ENCODE results near the gene GYS1.
"Not testable (repeated sequence)": the region's sequence is repeated elsewhere in the genome, so short reads cannot be mapped to it uniquely, and the experiment has no call there.

Gene GYS1

DNA sequence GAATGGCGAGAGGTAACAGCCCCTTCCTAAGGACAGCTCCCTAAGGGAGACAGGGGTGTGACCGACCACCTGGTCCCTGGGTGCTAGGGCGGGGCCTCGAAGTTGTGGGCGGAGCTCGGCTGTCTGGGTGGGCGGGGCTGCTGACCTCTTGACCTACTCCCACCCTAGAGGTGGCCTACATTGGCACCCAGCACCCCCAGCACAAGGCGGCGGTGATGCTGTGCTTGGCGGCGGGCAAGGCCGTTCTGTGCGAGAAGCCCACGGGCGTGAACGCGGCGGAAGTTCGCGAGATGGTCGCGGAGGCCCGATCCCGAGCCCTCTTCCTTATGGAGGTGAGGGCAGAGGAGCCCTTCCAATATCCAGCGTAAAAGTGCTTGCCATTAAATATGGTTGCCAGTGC, 57.2 kb downstream of the GYS1 start:
- DNase-seq: no peak

DNA sequence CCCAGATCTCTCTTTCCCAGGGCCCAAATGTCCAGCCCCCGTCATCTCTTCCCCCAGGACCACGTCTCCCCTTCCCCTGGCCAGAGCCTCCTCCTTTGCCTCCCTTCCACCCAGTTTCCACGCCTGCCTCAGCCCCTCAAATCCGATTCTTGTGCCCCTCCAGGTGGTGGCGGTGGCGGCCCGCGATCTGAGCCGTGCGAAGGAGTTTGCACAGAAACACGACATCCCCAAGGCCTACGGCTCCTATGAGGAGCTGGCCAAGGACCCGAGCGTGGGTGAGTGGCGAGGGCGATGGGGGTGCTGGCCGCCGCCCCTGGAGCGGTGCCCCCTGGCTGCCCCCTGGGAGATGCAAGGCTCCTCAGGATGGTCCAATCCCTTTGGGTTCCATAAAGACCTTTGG, 58.3 kb downstream of the GYS1 start:
- DNase-seq: no peak

DNA sequence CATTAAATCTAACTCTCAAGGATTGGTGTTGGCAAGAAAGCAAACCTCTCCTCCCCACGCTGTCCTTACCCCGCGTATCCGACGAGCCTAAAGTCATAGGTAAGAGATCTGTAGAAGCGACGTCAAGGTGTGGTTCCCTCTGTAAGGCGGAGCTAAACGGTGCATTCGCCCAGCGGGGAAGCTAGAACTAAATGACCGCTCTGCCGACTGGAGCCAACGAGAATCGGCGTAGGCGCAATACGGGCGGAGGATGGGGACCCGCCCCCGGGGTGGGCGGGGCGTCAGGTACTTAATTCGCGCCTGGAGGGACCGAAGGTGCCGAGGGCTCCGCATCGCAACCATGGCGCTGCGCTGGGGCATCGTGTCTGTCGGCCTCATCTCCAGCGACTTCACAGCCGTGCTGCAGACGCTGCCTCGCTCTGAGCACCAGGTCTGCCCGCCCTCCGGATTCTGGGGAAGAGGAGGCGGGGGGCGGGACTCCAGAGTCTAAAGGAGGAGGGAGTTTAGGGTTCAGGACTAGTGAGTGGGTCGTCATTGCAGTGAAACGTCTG, 59.7 kb downstream of the GYS1 start, which contains the start of gene DHDH:
DHDH (plus strand) TSS at position 318 of the 551 bp plus-strand sequence; CDS start at position 341, 23 bp downstream.
- DNase-seq: peak; percentile 96

DNA sequence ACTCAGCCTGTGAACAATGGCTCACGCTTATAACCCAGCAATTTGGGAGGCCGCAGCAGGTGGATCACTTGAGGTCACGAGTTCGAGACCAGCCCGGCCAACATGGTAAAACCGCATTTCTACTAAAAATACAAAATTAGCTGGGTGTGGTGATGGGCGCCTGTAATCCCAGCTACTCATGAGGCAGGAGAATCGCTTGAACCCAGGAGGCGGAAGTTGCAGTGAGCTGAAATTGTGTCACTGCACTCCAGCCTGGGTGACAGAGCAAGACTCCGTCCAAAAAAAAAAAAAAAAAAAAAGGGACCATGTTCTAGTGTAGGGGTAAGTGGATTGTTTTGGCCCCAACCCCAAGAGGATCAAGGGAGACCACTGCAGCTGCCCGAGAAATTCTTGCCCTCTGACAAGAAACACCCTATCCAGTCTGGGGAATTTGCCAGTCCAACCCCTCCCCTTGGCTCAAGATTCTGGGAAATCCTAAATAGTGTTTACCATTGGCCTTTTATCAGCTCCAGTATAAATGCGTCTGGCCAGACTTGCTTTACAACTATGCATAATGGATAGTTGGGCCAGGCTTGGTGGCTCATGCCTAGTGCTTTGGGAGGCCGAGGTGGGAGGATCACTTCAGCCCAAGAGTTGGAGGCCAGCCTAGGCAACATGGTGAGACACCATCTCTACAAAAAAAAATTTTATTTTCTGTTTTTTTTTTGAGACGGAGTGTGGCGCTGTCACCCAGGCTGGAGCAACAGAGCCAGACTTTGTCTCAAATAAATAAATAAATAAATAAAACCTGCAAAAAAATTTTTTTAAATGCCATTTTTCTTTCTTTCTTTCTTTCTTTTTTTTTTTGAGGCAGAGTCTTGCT, 64.7 kb downstream of the GYS1 start:
- no peak for DNase-seq

DNA sequence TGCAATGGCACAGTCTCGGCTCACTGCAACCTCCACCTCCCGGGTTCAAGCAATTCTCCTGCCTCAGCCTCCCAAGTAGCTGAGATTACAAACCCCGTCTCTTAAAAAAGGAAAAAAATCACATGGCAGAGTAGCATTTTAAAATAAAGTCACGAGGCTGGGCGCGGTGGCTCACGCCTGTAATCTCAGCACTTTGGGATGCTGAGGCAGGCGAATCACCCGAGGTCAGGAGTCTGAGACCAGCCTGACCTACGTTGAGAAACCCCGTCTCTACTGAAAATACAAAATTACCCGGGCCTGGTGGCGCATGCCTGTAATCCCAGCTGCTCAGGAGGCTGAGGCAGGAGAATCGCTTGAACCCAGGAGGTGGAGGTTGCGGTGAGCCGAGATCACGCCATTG, 65.4 kb downstream of the GYS1 start:
- DNase-seq: not testable (repeated sequence)

DNA sequence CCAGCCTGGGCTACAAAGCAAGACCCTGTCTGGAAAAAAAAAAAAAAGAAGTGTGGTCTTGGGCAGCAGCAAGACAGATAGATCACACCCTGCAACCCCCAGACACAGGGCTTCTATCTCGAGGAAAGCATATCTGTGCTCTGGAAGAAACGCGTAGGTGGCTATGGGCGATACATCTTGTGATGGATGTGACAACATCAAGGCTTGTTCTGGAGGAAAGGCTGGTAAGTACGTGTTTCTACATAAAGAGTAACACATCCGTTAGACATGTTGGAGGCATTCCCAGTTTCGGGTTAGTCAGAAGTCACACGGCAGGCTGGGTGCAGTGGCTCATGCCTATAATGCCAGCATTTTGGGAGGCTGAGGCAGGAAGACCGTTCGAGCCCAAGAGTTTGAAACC, 66.2 kb downstream of the GYS1 start:
- DNase-seq: peak; percentile 25

DNA sequence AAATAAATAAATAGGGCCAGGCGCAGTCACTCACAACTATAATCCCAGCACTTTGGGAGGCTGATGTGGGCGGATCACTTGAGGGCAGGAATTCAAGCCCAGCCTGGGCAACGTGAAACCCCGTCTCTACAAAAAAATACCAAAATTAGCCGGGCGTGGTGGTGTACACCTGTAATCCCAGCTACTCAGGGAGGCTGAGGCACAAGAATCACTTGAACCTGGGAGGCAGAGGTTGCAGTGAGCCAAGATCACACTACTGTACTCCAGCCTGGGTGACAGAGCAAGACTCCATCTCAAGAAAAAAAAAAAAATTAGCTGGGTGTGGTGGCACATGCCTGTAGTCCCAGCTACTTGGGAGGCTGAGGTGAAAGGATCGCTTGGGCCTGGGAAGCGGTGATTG, 67.2 kb downstream of the GYS1 start:
- not testable (repeated sequence) for DNase-seq

DNA sequence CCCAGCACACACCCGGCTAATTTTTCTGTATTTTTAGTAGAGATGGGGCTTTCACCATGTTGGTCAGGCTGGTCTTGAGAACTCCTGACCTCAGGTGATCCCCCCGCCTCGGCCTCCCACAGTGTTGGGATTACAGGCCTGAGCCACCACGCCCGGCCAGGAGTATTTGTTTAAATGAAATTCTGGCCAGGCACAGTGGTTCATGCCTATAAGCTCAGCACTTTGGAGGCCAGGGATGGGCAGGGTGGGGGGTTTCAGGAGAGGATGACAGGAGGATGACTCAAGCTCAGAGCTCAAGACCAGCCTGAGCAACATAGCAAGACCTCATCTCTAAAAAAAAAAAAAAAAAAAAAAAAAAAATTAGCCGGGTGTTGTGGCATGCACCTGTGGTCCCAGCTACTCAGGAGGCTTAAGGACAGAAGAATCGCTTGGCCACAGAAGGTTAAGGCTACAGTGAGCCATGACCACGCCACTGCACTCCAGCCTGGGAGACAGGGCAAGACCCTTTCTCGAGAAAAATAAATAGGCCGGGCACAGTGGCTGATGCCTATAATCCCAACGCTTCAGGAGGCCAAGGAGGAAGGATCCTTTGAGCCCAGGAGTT, 67.8 kb downstream of the GYS1 start:
- no peak for DNase-seq

DNA sequence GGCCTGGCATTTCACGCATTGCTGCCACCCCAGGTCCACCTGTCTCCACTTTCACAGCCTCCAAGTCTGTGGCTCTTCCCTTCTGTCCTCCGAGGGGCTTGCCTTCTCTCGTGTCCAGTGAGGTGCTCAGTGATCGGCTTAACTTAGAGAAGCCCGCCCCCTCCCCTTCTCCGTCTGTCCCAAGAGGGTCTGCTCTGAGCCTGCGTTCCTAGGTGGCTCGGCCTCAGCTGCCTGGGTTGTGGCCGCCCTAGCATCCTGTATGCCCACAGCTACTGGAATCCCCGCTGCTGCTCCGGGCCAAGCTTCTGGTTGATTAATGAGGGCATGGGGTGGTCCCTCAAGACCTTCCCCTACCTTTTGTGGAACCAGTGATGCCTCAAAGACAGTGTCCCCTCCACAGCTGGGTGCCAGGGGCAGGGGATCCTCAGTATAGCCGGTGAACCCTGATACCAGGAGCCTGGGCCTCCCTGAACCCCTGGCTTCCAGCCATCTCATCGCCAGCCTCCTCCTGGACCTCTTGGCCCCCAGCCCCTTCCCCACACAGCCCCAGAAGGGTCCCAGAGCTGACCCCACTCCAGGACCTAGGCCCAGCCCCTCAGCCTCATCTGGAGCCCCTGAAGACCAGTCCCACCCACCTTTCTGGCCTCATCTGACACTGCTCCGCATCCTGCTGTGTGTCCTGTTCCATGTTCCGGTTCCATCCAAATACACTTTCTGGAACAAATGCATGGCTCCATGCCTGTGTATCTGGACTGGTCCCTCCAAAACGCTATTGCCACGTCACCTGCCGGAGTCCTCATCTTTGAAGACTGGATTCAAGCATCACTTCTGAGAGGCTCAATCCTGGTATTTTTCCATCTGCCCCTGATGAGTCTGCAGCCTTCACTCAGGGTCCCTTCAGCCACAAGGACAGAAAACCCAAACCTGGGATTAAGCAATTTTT, 70.3 kb downstream of the GYS1 start:
- DNase-seq: no peak

DNA sequence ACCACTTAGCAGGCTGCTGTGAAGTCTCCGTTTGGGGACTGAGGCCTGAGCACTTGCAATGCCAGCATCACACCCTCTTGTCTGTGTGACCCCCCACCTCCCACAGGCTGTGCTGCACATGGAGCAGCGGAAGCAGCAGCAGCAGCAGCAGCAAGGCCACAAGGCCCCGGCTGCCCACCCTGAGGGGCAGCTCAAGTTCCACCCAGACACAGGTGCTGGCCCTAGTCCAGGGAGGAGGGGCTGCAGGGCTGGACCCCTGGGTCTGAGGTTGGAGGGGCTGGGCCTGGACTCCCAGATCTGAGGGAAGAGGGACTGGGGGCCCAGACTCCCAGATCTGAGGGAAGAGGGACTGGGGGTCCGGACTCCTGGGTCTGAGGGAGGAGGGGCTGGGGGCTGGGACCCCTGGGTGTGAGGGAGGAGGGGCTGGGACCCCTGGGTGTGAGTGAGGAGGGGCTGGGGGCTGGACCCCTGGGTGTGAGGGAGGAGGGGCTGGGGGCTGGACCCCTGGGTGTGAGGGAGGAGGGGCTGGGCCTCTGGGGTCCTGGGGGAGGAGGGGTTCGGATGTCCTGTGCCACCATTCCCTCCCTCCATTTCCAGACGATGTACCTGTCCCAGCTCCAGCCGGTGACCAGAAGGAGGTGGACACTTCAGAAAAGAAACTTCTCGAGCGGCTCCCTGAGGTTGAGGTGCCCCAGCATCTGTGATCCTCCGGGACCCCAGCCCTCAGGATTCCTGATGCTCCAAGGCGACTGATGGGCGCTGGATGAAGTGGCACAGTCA, 71.2 kb downstream of the GYS1 start:
- DNase-seq: no peak

DNA sequence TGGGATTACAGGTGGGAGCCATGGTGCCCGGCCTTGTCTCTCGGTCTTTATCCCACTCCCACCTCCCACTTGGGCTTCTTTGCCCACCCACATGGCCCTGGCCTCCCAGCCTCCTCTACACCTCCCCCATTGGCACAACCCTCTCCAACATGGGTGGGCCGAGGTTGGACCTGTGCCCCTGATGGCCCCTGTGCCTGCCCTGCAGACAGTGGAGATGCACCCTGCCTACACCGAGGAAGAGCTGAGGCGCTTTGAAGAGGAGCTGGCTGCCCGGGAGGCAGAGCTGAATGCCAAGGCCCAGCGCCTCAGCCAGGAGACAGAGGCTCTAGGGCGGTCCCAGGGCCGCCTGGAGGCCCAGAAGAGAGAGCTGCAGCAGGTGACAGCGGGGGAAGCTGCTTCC, 72.2 kb downstream of the GYS1 start:
- no peak for DNase-seq

DNA sequence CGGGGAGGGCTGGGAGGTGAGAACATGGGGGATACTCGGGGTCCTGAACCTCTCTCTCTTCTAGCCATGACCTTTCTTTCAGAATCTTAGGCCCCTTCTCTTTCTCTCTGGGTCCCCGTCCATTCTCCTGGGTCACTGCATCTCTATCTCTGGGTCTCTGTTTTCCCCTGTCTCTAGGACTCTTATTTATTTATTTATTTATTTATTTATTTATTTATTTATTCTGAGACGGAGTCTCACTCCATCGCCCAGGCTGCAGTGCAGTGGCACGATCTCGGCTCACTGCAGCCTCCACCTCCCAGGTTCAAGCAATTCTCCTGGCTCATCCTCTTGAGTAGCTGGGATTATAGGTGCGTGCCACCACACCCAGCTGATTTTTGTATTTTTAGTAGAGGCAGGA, 73.8 kb downstream of the GYS1 start:
- DNase-seq: not testable (repeated sequence)

DNA sequence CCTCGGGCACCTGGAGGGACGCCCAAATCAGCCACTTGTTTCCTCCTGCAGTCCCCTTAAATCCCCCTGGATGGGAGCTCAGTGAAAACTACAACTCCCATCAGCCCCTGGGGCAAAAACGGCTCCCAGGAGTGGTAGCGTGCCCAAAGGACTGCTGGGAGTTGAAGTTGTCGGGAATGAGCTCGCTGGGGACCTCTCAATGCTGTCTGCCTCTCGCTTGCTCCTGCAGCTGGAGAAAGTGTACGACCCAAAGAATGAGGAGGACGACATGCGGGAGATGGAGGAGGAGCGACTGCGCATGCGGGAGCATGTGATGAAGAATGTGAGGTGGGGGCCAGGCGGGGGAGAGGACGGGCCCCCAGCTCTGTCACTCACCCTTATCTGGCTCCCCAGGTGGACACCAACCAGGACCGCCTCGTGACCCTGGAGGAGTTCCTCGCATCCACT, 74.3 kb downstream of the GYS1 start:
- no peak for DNase-seq

Data from CD4-positive, alpha-beta T cell treated with Interleukin-17A for 4 hours (primary cell).